Inflammatory macrophage treated with lipopolysaccharide for 1 hour (primary cell): Measurements from ENCODE around the gene SRGAP3.

Source experiments
- DNase-seq, 2 donors: peaks; one replicate each; pipeline ENCODE4 v3.0.0-alpha.2; 2020 to 2022

Gene SRGAP3

DNA sequence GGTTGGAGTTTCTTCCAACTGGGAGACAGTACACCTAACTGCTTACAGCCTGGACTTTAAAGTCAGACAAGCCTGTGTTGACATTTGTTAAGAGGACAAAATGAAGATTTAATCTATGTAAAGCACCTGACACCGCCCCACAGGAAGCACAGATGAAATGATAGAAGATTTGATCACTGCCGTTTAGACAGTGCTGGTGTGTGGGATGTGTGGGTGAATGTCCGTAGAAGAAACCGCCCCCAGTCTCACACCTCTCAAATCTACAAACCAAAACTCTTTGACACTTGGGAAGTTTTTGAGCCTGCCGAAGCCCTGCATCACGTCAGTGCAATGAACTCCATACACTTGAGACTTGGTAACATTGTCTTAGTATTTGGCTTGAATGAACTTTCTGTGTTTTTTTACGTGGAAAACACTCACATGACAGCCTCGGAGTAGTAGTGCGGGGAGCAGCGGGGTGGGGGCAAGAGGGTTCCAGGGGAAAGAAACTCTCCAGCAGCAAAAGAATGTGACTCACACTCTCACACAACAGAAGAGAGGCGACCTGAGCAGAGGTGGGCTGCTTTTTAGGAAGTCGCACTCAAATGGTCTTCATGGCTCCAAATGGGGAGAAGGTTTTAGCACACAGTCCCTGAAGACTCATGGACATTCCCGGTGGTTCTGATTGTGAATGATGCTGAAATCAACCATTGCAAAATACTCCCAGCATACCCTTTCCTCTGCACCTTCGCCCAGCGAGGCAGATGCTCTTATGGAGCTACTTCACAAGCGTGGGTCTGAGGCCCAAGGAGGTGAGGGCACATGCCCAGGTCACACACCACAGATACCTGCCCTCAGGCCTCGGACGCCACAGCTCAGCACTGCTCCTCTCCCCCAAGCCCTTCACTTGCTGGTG is 79.2 kb downstream of the SRGAP3 start:
- no peak for DNase-seq

DNA sequence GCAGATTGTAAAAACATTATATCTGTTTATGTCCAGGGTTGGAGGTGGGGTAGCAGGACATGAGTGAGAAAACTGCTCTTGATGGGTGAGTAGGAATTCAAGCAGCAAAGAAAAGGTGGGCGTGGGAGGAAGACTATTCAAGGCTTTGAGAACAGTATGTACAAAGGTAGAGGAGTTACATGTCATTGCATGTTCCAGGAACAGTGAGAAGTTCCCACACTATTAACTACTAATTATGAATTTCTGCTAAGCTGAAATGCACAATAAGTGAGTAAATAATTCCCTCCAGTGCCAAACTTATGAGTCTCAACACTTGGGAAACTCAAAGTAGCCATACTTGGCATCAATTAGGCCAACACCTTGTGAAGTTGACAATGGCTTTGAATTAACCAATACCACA is 80.1 kb downstream of the SRGAP3 start:
- DNase-seq: no peak

DNA sequence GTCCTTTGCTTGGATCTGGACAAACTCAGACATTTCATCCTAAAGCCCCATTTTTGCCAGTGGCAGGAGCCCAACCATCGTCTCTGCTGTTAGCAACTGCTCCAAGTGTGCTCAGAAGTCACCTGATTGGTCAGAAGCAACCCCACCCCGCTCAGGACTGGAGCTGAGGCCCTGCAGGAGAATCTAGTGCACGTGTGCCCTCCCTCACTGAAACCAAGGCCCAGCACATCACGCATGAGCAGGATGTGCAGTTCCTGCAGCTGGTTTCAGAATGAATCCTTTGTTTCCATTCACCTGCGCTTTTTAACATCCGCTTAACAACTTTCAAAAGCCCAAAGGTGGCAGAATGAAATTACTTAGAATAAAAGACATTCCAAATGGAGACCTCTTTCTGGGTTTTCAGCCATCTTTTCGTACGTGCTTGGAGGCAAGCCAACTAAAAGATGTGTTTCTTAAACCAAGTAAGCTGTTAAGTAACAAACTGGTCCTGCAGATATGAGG is 81.2 kb downstream of the SRGAP3 start:
- no peak for DNase-seq

DNA sequence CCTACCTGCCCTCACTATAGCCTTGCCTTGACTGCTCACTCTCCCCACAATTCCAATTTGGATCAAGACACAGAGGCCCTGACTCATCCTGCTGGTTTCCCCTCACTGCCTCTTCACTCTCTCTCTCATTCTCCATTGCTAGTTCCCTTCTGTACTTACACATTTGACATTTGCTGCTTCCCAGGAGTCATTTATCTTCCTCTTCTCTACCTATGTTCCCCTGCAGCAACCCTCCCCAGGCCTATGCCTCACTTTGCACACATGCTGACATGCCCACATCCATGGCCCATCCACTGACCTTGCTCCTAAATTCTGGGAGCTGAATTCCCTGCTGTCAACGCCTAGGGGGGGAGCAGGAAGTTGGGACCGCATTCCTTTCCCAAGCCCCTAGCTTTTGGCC is 82.2 kb downstream of the SRGAP3 start:
- no peak for DNase-seq

DNA sequence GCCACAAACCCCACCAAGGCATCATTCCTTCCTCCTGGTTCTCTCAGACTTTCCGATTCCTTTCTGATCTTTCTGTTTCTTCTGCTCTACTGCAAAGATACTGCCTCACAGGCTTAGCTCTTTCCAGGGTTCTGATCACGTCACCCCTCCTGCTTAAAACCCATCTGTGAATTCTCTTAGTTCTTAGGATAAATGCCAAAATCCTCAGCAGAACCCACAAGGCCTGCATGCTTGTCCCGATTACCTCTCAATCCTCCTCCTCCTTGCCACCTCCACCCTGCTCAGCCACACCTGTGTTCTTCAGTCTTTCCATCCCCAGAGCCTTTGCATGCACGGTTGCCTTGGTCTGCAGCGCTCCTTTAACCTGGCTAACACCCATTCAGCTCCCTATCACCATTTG is 84.0 kb downstream of the SRGAP3 start:
- DNase-seq: no peak

DNA sequence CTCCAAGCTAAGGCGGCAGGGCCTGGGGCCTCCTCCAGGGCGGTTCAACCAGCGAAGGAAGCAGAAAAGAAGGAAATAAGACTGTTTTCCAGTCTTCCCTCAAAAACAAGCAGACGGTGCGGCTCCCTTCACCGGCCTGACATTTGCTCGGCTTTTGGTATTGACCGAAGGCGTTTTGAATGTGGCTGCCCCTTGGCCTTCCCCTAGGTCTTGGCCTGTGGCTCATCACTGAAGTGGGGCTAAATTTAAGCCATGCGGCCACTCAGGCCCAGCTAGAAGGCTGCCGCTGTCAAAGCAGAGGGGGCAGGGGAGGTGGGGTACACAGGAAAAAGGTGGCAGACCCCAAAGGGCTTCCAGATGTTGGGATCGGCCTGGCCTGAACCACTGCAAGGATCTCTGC is 86.2 kb downstream of the SRGAP3 start:
- no peak for DNase-seq

DNA sequence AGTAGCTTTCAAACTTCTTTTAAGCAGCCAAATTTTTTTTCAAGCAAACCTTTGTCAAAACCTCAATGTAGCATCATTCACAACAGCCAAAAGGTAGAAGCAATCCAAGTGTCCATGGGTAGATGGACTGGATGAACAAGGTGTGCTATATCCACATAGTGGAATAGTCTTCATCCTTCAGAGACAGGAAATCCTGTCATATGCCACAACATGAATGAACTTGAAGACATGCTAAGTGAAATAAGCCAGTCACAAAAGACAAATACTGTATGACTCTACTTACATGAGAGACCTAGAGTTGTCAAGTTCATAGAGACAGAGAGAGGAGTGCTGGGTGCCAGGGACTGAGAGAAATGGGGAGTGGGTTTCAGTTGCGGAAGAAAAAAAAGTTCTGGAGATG is 87.6 kb downstream of the SRGAP3 start:
- no peak for DNase-seq

DNA sequence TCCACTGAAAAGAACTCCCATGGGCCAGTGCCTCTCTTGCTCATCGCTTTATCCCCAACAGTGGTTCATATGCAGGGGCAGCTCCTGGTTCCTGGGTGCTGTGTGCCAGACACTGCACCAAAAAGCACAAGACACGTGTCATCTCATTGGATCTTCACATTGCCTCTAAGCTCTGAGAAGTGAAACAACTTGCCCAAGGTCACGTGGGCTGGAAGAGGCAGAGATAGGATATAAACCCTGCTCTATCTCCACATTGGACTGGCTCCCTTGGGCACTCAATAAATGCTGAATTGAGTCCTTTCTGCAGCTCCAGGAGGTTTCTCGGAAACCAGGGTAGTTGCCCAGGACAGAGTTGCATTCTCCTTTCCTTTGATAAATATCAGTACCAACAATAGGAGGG is 88.1 kb downstream of the SRGAP3 start:
- no peak for DNase-seq

DNA sequence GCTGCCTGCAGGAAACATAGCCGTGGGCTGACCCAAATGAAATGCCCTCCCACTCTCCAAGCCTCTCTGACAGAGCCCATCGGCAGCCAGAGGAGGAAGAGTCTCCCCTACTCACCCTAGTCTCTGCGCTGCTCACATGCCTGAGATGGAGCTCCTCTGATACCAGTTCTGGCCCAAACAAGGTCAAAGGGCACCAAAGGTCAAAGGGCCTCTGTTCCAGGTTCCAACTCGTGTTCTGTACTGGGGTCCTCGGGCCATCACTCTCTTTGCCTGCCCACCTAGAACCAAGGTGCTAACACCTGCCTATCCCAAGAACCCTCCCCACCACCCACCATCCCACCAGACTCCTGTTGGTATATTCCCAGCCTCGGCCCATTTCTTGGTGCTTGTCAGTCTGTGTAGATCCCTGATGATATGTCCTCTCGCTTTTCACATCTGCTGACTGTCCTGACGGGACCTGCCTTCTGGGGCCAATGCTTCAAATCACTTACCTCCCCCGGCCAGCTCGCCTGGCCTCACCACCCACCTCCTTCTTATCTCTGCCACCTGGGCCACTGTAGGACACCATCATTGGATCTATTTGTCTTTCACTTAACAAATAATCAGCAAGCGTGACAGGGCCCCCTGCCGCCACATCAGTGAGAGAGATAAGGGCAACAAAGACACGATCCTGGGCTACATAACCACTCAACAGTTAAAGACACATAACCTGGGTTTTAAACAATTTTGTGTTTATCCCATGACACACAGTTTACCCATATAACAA is 90.4 kb downstream of the SRGAP3 start:
- no peak for DNase-seq

DNA sequence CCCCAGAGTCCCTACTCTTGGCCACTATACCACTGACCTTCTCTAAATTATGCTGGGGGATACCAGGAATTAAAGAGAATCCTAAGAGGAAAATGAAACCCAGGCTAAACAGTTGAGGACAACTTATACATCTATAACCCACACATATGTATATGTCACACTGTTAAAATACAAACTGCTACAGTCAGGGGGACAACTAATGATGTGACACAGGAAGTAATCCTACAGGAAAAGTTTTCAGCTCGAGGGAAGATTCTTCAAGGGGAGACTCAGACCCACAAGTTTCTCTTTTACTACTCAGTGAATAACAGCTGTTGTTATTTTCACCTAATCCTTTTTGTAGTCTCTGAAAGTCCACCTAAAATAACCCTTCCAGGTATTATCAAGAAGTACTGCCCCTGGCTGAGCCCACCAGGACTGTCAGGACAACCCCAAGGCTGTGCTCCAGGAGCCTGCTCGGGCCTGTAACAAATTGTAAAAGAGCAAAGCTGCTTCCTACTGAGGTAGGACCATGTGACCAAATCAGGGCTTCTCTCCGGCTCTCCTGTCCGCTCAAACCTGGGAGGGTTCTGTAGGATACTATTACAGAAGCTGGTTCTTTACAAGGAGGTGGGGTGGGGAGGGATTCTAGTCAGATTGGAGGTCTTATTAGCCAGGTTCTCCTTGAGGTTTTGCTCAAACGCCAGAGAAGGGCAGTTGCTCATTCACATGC is 91.6 kb downstream of the SRGAP3 start:
- DNase-seq: no peak

DNA sequence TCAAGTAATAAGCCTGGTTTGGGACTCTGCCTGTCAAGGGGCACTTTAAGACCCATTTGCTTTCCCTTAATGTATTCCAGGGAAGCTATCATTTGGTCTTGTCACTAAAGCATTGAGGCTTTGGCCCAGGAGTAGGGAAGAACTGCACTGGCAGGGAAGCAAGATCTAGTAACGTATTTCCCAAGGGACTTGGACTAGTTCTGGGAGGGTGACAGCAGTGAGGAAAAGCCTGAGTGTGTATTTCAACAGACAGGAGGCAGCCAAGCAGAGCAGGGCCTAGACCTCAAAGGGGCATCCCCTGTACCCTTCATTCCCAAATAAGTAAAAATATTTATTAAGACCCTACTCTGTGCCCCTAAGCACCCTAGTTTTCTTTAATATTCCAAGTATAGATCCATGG is 92.8 kb downstream of the SRGAP3 start:
- no peak for DNase-seq

DNA sequence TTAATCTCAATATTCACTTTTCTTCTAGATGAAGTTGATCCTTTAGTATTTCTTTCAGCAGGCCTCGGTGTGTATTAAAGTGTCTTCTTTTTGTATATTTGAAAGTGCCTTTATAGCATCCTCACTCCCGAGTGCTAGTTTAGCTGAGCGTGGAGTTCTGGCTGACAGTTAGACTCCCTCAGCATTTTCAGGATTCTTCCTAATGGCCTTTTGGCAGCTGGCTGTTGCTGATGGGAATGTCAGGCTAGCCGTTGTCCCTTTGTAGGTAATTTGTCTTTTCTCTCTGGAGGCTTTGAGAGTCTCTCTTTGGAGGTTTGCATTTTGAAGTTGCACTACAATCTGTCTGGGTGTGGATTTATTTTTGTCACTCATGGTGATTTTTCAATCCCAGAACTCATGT is 94.4 kb downstream of the SRGAP3 start:
- no peak for DNase-seq

DNA sequence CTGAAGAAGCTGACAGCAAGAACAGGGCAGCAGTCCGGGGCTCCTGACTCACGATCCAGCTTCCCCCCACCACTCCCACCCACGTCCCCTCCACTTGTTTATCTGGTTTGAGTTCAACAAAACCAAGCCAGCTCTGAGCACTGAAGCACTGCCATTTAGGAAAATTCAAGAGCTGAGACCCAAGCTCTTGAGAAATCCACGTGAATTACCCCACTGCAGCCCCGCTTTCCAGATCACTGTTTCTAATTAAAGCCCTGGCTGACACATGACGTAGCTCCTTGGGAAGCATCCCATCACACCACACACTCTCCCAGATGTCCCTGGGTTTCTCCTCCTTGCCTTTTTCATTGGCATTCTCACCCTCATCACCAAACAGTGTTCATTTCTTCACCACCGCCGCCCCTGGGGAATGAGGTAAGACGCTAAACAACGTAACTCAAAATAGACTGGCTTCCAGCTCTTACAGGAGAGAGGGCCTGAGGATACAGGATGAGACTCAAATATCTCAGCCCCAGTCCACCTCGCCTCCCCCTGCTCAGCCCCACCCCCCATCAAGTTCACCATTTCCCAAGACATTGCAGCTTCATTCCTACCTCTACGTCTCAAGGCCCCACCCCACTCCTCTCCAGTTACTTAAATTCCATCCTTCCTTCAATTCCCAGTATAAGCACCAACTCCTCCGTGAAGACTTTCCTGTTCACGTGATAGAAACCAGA is 95.4 kb downstream of the SRGAP3 start:
- no peak for DNase-seq

DNA sequence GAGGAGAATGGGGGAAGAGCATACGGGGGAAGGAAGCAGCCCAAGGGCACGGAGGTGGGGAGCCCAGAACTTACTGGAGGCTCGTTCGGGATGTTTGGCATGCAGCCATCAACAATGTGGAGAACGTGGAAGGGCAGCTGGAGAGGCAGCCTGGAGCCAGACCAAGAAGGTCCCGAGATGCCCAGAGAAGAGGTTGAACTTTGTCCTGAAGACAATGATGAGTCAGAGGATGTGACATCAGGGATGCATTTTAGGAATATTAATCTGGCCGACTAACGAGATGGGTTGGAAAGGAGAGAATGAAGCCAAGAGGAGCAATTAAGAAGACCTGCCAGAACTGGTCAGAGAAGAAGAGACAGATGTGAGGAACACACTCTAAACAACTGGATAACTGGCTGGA is 98.2 kb downstream of the SRGAP3 start:
- DNase-seq: no peak

DNA sequence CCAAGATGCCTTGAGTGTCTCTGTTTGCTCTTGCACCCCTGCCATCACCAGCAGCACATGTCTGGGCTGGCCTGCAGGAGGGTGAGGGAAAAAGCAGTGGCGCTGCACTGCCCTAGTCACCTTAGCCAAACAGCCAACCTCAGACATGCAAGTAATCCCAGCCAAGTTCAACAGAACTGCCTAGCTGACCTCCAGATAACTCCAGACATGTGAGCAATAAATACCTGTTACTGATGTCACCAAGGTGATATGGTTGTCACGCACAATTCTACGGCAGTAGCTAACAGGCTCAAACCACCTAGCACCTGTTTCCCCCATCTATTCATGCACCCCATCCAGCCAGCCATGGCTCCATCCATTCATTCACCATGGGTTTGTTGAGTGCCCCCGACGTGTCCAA is 99.9 kb downstream of the SRGAP3 start:
- DNase-seq: no peak

DNA sequence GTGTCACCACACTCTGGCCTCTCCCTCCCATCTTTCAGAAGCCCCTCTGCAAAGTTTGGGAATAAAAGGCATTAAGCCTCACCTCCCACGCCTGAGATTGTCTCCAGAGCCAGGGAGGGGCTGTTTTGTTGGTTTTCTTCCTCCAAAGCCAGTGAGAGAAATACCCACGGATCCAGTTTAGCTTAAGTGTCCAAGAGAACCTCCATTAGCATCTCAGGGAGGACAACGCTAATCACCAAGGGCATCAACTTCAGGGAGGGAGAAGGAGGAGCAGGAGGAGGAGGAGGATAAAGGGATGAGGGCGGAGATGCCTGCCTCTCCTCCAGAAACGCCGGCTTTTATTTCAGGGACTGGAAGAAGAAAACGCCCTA is 101.6 kb downstream of the SRGAP3 start:
- no peak for DNase-seq

DNA sequence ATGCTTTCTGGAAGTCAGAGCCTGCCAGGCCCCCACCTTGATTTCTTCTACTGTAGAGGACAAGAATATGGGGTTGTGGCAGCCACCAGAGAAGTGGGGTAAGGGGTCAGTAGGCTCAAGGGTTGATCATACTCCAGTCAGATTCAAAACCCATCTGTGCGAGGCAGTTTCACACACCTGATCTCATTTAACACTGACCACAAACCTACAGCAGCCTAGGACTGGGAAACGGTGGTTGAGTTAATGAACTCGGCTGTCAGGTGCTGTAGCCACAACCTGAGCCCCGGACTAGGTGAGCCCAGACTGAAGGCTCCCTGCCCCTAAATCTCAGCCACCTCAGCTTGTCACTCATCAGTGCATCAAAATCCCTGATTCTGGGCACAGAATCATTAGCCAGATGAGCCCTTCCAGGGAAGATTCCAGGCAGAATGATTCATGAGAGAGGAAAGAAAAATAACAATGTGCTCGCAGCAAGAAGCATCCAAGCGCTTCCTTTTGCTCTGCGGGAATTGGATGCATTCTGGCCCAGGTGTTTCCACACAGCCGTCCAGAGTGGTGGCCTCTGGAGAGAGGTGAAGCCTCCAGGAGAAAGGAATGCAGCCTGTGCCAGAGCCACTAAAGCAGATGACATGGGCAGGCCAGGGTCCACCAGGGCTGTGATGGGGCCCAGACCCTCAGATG is 102.1 kb downstream of the SRGAP3 start:
- no peak for DNase-seq

DNA sequence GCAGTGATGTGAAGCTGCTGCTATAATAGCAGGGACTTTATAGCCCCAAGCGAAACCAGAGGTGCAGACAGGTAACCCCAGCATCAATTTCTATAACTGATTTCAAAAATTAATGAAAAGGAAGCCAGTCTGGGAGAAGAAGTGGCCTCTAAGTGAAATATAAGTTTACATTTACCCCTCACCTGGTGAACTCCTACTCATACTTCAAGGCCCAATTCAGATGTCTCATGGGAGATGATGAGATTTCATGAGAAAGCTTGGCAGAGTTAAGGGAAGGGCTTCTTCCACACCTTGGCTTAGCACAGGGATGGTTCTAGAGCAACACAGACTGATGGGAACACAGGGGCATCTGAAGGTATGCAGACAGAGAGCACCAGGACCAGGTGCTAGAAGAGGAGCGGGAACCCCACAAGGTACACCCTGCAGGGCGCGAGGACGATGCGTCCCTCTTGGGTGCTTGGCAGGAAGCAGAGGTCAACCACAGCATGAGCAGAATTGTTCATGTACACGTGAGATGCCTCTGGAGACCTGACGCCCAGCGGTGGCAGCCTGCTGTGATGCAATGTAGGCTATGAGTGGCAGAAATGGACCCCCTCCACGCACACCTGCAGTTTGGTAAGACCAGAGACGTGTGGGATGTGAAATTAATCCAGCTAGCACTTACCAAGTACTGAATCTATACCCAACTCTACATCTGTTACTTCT is 102.9 kb downstream of the SRGAP3 start:
- DNase-seq: no peak

DNA sequence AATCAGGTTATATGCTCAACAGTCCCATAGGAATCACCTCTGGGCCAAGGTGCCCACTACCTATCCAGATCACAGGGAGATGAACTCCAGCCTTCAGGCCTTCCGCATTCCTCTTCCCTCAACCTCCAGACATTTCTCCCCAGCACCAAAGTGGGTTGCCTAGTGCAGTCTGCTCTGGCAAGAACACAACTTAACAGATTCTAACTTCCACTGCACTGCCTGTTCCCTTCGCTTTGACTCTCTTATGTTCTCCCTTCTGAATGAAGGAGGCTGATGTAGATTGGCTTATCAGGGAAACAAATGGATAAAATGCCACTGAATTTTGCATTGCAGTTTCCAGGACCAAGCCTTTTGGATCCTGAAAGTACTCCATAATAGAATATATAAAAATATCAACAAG is 106.3 kb downstream of the SRGAP3 start:
- DNase-seq: no peak

DNA sequence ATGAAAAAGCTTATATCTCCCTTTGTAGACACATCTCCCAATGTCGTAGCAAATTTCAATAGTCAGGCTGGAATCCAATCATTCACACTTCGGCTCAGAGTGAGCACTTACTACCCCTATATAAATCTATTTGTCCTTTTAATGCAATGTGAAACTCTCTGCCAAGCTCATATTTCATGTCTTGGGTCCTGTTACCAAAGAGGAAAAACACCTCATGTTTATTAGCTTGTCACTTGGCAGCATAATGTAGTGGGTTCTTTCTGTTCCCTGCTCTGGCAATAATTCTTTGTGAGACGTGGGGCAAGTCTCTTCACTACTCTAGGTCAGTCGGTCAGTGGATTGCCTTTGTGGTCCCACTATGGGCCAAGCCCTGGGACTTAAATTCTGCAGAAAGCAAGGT is 107.1 kb downstream of the SRGAP3 start:
- no peak for DNase-seq

DNA sequence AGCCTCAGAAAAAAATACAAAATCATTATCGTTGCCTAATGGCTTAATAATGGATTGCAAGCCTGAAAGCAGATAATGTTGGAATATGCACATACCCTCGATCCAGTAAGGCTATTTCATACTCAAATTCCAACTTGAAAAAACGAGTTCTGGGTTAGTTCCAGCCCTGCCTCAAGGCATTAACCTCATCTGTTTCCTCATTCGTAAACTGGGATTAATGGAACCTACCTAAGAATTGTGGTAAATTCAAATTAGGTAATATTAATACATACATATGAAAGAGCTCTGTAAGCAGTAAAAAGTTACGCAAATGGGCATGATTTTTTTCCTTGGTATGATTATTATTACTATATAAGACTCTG is 107.5 kb downstream of the SRGAP3 start:
- no peak for DNase-seq

DNA sequence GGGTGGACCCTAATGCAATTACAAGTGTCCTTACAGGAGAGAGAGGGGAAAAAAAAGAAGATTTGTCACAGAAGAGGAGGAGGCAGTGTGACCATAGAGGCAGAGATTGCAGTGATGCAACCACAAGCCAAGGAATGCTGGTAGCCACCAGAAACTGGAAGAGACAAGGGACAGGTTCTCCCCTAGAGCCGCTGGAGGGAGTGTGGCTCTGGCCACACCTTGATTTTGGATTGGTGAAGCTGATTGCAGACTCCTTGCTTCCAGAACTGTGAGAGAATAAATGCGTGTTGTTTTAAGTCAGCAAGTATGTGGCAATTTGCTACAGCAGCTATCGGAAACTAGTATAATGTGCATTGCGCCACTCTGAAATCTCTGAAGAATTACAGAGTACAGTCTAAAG is 110.1 kb downstream of the SRGAP3 start:
- DNase-seq: no peak
